Caco-2 (cell line): Measurements from ENCODE around the gene CDC42BPA. TPM values are rescaled to one million over a fixed set of nuclear protein-coding genes. Genes with fewer than 3 reads are reported as not detected.

ENCODE experiments used
- BruUV-seq: library from RNA; stranded (reverse); fragments of 400-500 nt; replicated peaks from 2 replicates; lab custom pipeline; 2021; lab: Mats Ljungman, UMichigan
- CTCF ChIA-PET: fragments of 300-600 bp; sonication (Branson Sonifier 250); formaldehyde crosslinking; loops from one replicate; lab custom pipeline; 2022; ENCODE audit warnings: antibody characterized with exemption; lab: Charles Lee
- POLR2A ChIA-PET: fragments of 300-600 bp; sonication (Branson Sonifier 250); formaldehyde crosslinking; loops from one replicate; lab custom pipeline; 2022; ENCODE audit warnings: antibody characterized with exemption; lab: Charles Lee
- DNase-seq, 2 experiments: peaks; one replicate each; pipeline versions ENCODE4 v3.0.0 to v3.0.0-alpha.2; 2020 to 2022
- H3K27me3 ChIP-seq: replicated peaks from 2 replicates; pipeline ENCODE4 v1.6.0; 2011; ENCODE audit warnings: low read length; ENCODE audit not compliant: control insufficient read depth, insufficient read depth
- H3K36me3 ChIP-seq: 2 replicates; pipeline ENCODE4 v1.5.1; 2011; ENCODE audit warnings: low read length; ENCODE audit not compliant: control insufficient read depth, insufficient read depth
- H3K4me1 ChIP-seq: fragments of 250-450 bp; sonication (Bioruptor Pico); 2 replicates; pipeline ENCODE4 v1.5.1; 2020; ENCODE audit warnings: mild to moderate bottlenecking
- H3K4me3 ChIP-seq: 2 replicates; pipeline ENCODE4 v1.5.1; 2011; ENCODE audit warnings: low read depth, mild to moderate bottlenecking, control low read depth, low read length
- H3K9me3 ChIP-seq: fragments of 250-450 bp; sonication (Bioruptor Pico); 2 replicates; pipeline ENCODE4 v1.5.1; 2020; ENCODE audit warnings: mild to moderate bottlenecking, moderate library complexity
- H3K27ac Mint-ChIP-seq: one replicate; pipeline ENCODE4 v1.8.0; 2022; ENCODE audit warnings: mixed read lengths; ENCODE audit not compliant: unreplicated experiment
- H3K27me3 Mint-ChIP-seq: one replicate; pipeline ENCODE4 v1.8.0; 2022; ENCODE audit warnings: mixed read lengths; ENCODE audit not compliant: insufficient read depth, unreplicated experiment
- H3K36me3 Mint-ChIP-seq: one replicate; pipeline ENCODE4 v1.8.0; 2022; ENCODE audit warnings: mild to moderate bottlenecking, mixed read lengths; ENCODE audit not compliant: insufficient read depth, unreplicated experiment
- H3K4me1 Mint-ChIP-seq: one replicate; pipeline ENCODE4 v1.8.0; 2022; ENCODE audit warnings: low read depth, mixed read lengths; ENCODE audit not compliant: unreplicated experiment
- H3K4me3 Mint-ChIP-seq: one replicate; pipeline ENCODE4 v1.8.0; 2022; ENCODE audit warnings: mild to moderate bottlenecking, moderate library complexity, mixed read lengths; ENCODE audit not compliant: unreplicated experiment
- H3K9me3 Mint-ChIP-seq: one replicate; pipeline ENCODE4 v1.8.0; 2022; ENCODE audit warnings: mixed read lengths; ENCODE audit not compliant: unreplicated experiment
- intact Hi-C: fragments of 100-400 bp; cut with micrococcal nuclease; formaldehyde crosslinking; loops from one replicate; pipeline ENCODE4 v1.10.0; 2022; ENCODE audit not compliant: unreplicated experiment
- total RNA-seq: library from RNA; stranded (reverse); gene quantifications from 2 replicates; pipeline ENCODE4 v1.2.3, GENCODE V29; 2022
- TF ChIP-seq, protein P1 (sequence below), 2 experiments: fragments of 200-600 bp in 1 of 2; IDR thresholded peaks; 1 replicate in 1 of 2; 2 replicates in 1 of 2; pipeline versions ENCODE4 v1.5.1 to v1.8.0; 2011 to 2022; ENCODE audit warnings: antibody characterized with exemption in 1 of 2, control low read depth in 1 of 2, inconsistent platforms in 1 of 2, low read depth in 1 of 2, low read length in 1 of 2, mild to moderate bottlenecking in 1 of 2, moderate library complexity in 1 of 2; ENCODE audit not compliant: insufficient read depth in 1 of 2, severe bottlenecking in 1 of 2, unreplicated experiment in 1 of 2

Gene CDC42BPA
- total RNA-seq, 1 experiment from 2014 or later, result 38.3 TPM

- no peaks in the 10 kb centered on the region for H3K4me1 ChIP-seq
- Mint-ChIP-seq H3K36me3 (peaks cover 42% of the 10 kb centered on the region), H3K27ac (no peak overlapping the region), H3K27me3 (no peaks in the 10 kb centered on the region), H3K4me1 (no peaks in the 10 kb centered on the region), H3K4me3 (no peak overlapping the region), H3K9me3 (no peaks in the 10 kb centered on the region)
- ChIA-PET POLR2A (no interaction called here), CTCF (no interaction called here)
- intact Hi-C loops, result no loop called here
- no peak for DNase-seq
- TF ChIP-seq, protein P1, sequence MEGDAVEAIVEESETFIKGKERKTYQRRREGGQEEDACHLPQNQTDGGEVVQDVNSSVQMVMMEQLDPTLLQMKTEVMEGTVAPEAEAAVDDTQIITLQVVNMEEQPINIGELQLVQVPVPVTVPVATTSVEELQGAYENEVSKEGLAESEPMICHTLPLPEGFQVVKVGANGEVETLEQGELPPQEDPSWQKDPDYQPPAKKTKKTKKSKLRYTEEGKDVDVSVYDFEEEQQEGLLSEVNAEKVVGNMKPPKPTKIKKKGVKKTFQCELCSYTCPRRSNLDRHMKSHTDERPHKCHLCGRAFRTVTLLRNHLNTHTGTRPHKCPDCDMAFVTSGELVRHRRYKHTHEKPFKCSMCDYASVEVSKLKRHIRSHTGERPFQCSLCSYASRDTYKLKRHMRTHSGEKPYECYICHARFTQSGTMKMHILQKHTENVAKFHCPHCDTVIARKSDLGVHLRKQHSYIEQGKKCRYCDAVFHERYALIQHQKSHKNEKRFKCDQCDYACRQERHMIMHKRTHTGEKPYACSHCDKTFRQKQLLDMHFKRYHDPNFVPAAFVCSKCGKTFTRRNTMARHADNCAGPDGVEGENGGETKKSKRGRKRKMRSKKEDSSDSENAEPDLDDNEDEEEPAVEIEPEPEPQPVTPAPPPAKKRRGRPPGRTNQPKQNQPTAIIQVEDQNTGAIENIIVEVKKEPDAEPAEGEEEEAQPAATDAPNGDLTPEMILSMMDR (IDR thresholded peaks at IDR 0.05; ENCODE audit: insufficient read depth in 1 of 2, low read depth in 1 of 2, low read length in 1 of 2, severe bottlenecking in 1 of 2, unreplicated experiment in 1 of 2), result no peak
- H3K9me3 ChIP-seq, result no peaks in the 10 kb centered on the region
- no peaks in the 10 kb centered on the region; the same call in 1 of the 2 replicates for H3K36me3 ChIP-seq
- no peak overlapping the region for H3K4me3 ChIP-seq
- no TSS peak for BruUV-seq
- no peaks in the 10 kb centered on the region for H3K27me3 ChIP-seq
Observed at GRCh38 chr1:227032396-227032795, 285.9 kb downstream of the CDC42BPA start.

GRCh38 chr1:227016990-227017389, 301.3 kb downstream of the CDC42BPA start:
- Histone ChIP-seq H3K4me3 (no peak overlapping the region), H3K9me3 (no peaks in the 10 kb centered on the region), H3K27me3 (no peaks in the 10 kb centered on the region), H3K36me3 (no peaks in the 10 kb centered on the region), H3K4me1 (peaks cover 7% of the 10 kb centered on the region; the same call in 1 of the 2 replicates)
- ChIA-PET POLR2A (no interaction called here), CTCF (no interaction called here)
- peaks cover 36% of the 10 kb centered on the region for H3K36me3 Mint-ChIP-seq
- TF ChIP-seq, protein P1 (IDR thresholded peaks at IDR 0.05; ENCODE audit: insufficient read depth in 1 of 2, low read depth in 1 of 2, low read length in 1 of 2, severe bottlenecking in 1 of 2, unreplicated experiment in 1 of 2), result no peak
- no peaks in the 10 kb centered on the region for H3K27me3 Mint-ChIP-seq
- no TSS peak for BruUV-seq
- no peak for DNase-seq
- H3K4me3 Mint-ChIP-seq, result no peak overlapping the region
- H3K27ac Mint-ChIP-seq, result no peak overlapping the region
- no peaks in the 10 kb centered on the region for H3K4me1 Mint-ChIP-seq
- intact Hi-C loops, result no loop called here
- H3K9me3 Mint-ChIP-seq, result no peaks in the 10 kb centered on the region

- no peak overlapping the region for H3K4me3 Mint-ChIP-seq
Observed at GRCh38 chr1:227010645-227011044, 307.6 kb downstream of the CDC42BPA start.

More at GRCh38 chr1:227010645-227011044, 307.6 kb downstream of the CDC42BPA start:
- TF ChIP-seq, protein P1 (IDR thresholded peaks at IDR 0.05; ENCODE audit: insufficient read depth in 1 of 2, low read depth in 1 of 2, low read length in 1 of 2, severe bottlenecking in 1 of 2, unreplicated experiment in 1 of 2), result no peak
- Mint-ChIP-seq H3K9me3 (no peaks in the 10 kb centered on the region), H3K4me1 (no peaks in the 10 kb centered on the region), H3K27ac (no peak overlapping the region), H3K27me3 (no peaks in the 10 kb centered on the region), H3K36me3 (peaks cover 13% of the 10 kb centered on the region)
- POLR2A ChIA-PET, result no interaction called here
- no peak for DNase-seq
- intact Hi-C loops, result no loop called here
- Histone ChIP-seq H3K4me3 (no peak overlapping the region), H3K4me1 (no peaks in the 10 kb centered on the region), H3K36me3 (no peaks in the 10 kb centered on the region), H3K27me3 (no peaks in the 10 kb centered on the region), H3K9me3 (no peaks in the 10 kb centered on the region)
- CTCF ChIA-PET, result no interaction called here
- BruUV-seq, result no TSS peak
